OCI-LY1 (cell line): Measurements from ENCODE around the gene PLPP1.

ENCODE experiments used
- H2AFZ ChIP-seq: fragments of 200-600 bp; sonication (generic), shearing (Covaris generic); 2 replicates; pipeline ENCODE4 v1.6.0; 2014; ENCODE audit warnings: antibody characterized with exemption, mild to moderate bottlenecking, low read length
- H3F3A ChIP-seq: fragments of 200-600 bp; sonication (generic), shearing (Covaris generic); 2 replicates; pipeline ENCODE4 v1.6.0; 2014; ENCODE audit warnings: mild to moderate bottlenecking, antibody characterized with exemption, low read length, moderate library complexity; ENCODE audit not compliant: insufficient read depth
- H3K27ac ChIP-seq: fragments of 200-600 bp; sonication (generic); 2 replicates; pipeline ENCODE4 v1.5.1; 2014; ENCODE audit warnings: low read length, mixed run types, mild to moderate bottlenecking, low read depth; ENCODE audit not compliant: poor library complexity, severe bottlenecking
- H3K27me3 ChIP-seq: fragments of 200-600 bp; sonication (generic); 2 replicates; pipeline ENCODE4 v1.6.0; 2014; ENCODE audit warnings: antibody characterized with exemption, mild to moderate bottlenecking, low read length, moderate library complexity; ENCODE audit not compliant: insufficient read depth
- H3K36me3 ChIP-seq: fragments of 200-600 bp; sonication (generic); 2 replicates; pipeline ENCODE4 v1.6.1; 2014; ENCODE audit warnings: mild to moderate bottlenecking, antibody characterized with exemption, low read length, moderate library complexity, mixed read lengths; ENCODE audit not compliant: insufficient read depth
- H3K4me1 ChIP-seq: fragments of 200-600 bp; sonication (generic); 2 replicates; pipeline ENCODE4 v1.5.1; 2014; ENCODE audit warnings: mild to moderate bottlenecking, low read length, moderate library complexity; ENCODE audit not compliant: insufficient read depth, severe bottlenecking
- H3K4me2 ChIP-seq: fragments of 200-600 bp; sonication (generic), shearing (Covaris generic); 2 replicates; pipeline ENCODE4 v1.6.1; 2014; ENCODE audit warnings: low read length
- H3K4me3 ChIP-seq: fragments of 200-600 bp; sonication (generic); 2 replicates; pipeline ENCODE4 v1.5.1; 2014; ENCODE audit warnings: low read length, low read depth, mild to moderate bottlenecking, mixed read lengths; ENCODE audit not compliant: poor library complexity, severe bottlenecking
- H3K79me2 ChIP-seq: fragments of 200-600 bp; shearing (Covaris generic); 2 replicates; pipeline ENCODE4 v1.6.1; 2016; ENCODE audit warnings: mixed run types, low read length, mixed read lengths; ENCODE audit not compliant: insufficient read depth
- H3K9ac ChIP-seq: fragments of 200-600 bp; sonication (generic), shearing (Covaris generic); 2 replicates; pipeline ENCODE4 v1.6.1; 2014; ENCODE audit warnings: mild to moderate bottlenecking, low read length, mixed read lengths
- H3K9me2 ChIP-seq: fragments of 200-600 bp; sonication (generic), shearing (Covaris generic); 2 replicates; pipeline ENCODE4 v1.6.1; 2014; ENCODE audit warnings: low read depth, mild to moderate bottlenecking, low read length, mixed read lengths
- H3K9me3 ChIP-seq: fragments of 200-600 bp; shearing (Covaris generic); 2 replicates; pipeline ENCODE4 v1.6.1; 2014; ENCODE audit warnings: low read length, mixed read lengths
- H4K20me1 ChIP-seq: fragments of 200-600 bp; sonication (generic), shearing (Covaris generic); 2 replicates; pipeline ENCODE4 v1.6.0; 2016; ENCODE audit warnings: mild to moderate bottlenecking, low read length; ENCODE audit not compliant: insufficient read depth
- CTCF ChIP-seq: fragments of 200-600 bp; sonication (generic), shearing (Covaris generic); IDR thresholded peaks from 2 replicates; pipeline ENCODE4 v1.5.1; 2017; ENCODE audit warnings: mild to moderate bottlenecking, antibody characterized with exemption, low read length, moderate library complexity, mixed read lengths
- EZH2 ChIP-seq: fragments of 200-600 bp; sonication (generic), shearing (Covaris generic); IDR thresholded peaks from 2 replicates; pipeline ENCODE4 v1.8.0; 2017; ENCODE audit warnings: borderline replicate concordance, mixed run types, mild to moderate bottlenecking, antibody characterized with exemption, low read length, moderate library complexity, mixed read lengths

The PLPP1 gene

GRCh38 chr5:55572020-55572419 lies 37.3 kb upstream of the PLPP1 start:
- Histone ChIP-seq H3K79me2 (no peaks in the 10 kb centered on the region), H3K4me1 (no peaks in the 10 kb centered on the region), H3K27me3 (no peaks in the 10 kb centered on the region), H3K9me2 (no peaks in the 10 kb centered on the region), H3K4me3 (no peak overlapping the region), H3F3A (no peaks in the 10 kb centered on the region), H3K27ac (no peak overlapping the region), H4K20me1 (no peaks in the 10 kb centered on the region), H3K9me3 (no peaks in the 10 kb centered on the region), H3K4me2 (no peak overlapping the region), H3K36me3 (no peaks in the 10 kb centered on the region), H3K9ac (no peak overlapping the region), H2AFZ (no peak overlapping the region)
- TF ChIP-seq EZH2, result no peak

- no peak overlapping the region for H3K9ac ChIP-seq
- no peaks in the 10 kb centered on the region for H4K20me1 ChIP-seq
- TF ChIP-seq EZH2 (no peak), CTCF (no peak)
- H3K9me3 ChIP-seq, result no peaks in the 10 kb centered on the region
- no peaks in the 10 kb centered on the region for H3K79me2 ChIP-seq
- no peaks in the 10 kb centered on the region for H3K9me2 ChIP-seq
- no peaks in the 10 kb centered on the region for H3K27me3 ChIP-seq
- H3K4me3 ChIP-seq, result no peak overlapping the region
- H3F3A ChIP-seq, result no peaks in the 10 kb centered on the region
- H3K4me2 ChIP-seq, result no peak overlapping the region
- H3K36me3 ChIP-seq, result no peaks in the 10 kb centered on the region
- no peak overlapping the region for H2AFZ ChIP-seq
- H3K4me1 ChIP-seq, result no peaks in the 10 kb centered on the region
- no peak overlapping the region for H3K27ac ChIP-seq
Measured at GRCh38 chr5:55570570-55570969, 35.8 kb upstream of the PLPP1 start.

- Histone ChIP-seq H3K27me3 (no peaks in the 10 kb centered on the region), H3K36me3 (no peaks in the 10 kb centered on the region), H3K79me2 (no peaks in the 10 kb centered on the region), H3K4me1 (no peaks in the 10 kb centered on the region), H3K9me2 (no peaks in the 10 kb centered on the region), H3K27ac (no peak overlapping the region), H3K4me3 (no peak overlapping the region), H2AFZ (no peak overlapping the region), H3K9ac (no peak overlapping the region), H3F3A (no peaks in the 10 kb centered on the region), H4K20me1 (no peaks in the 10 kb centered on the region), H3K9me3 (no peaks in the 10 kb centered on the region), H3K4me2 (no peak overlapping the region)
- TF ChIP-seq EZH2 (no peak), CTCF (no peak)
Measured at GRCh38 chr5:55570026-55570425, 35.3 kb upstream of the PLPP1 start.

GRCh38 chr5:55569513-55569865 lies 34.7 kb upstream of the PLPP1 start:
- Histone ChIP-seq H3K79me2 (no peaks in the 10 kb centered on the region), H3K4me2 (no peak overlapping the region), H3K9me2 (no peaks in the 10 kb centered on the region), H3K9me3 (no peaks in the 10 kb centered on the region), H4K20me1 (no peaks in the 10 kb centered on the region), H3K27ac (no peak overlapping the region), H3K9ac (no peak overlapping the region), H2AFZ (no peak overlapping the region), H3K36me3 (no peaks in the 10 kb centered on the region), H3K27me3 (no peaks in the 10 kb centered on the region), H3K4me1 (no peaks in the 10 kb centered on the region), H3F3A (no peaks in the 10 kb centered on the region), H3K4me3 (no peak overlapping the region)
- TF ChIP-seq EZH2, result no peak
- no peak for TF ChIP-seq CTCF
